Measurements from ENCODE around the gene RBM14.

DNA sequence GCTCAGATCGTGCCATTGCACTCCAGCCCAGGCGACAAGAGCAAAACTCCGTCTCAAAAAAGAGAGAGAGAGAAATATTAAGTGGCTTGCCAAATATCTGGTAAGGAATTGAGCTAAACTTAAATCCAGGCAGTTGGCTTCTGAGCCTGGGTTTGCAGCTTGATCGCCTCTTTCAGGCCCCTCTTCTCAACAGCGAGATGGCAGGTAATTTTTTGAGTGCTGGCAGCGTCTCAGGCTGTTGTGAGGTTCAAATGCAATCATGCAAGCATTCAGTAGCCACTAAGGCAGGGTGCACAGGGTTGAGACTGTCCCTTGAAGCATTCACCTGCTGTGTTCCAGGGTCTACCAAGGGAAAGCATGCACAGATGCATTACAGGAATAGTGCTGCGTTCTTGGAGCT lies 47.4 kb upstream of the RBM14 start:
- TF ChIP-seq, protein P1, sequence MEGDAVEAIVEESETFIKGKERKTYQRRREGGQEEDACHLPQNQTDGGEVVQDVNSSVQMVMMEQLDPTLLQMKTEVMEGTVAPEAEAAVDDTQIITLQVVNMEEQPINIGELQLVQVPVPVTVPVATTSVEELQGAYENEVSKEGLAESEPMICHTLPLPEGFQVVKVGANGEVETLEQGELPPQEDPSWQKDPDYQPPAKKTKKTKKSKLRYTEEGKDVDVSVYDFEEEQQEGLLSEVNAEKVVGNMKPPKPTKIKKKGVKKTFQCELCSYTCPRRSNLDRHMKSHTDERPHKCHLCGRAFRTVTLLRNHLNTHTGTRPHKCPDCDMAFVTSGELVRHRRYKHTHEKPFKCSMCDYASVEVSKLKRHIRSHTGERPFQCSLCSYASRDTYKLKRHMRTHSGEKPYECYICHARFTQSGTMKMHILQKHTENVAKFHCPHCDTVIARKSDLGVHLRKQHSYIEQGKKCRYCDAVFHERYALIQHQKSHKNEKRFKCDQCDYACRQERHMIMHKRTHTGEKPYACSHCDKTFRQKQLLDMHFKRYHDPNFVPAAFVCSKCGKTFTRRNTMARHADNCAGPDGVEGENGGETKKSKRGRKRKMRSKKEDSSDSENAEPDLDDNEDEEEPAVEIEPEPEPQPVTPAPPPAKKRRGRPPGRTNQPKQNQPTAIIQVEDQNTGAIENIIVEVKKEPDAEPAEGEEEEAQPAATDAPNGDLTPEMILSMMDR (IDR thresholded peaks at IDR 0.05): no peak
- TF ChIP-seq POLR2A (IDR thresholded peaks at IDR 0.05) (no peak), EP300 (IDR thresholded peaks at IDR 0.05) (no peak)
